GM12891 (cell line): ENCODE data around the gene PRPSAP1. TPM values are rescaled to one million over a fixed set of nuclear protein-coding genes. Genes with fewer than 3 reads are reported as not detected.

Experiments used
- DNase-seq: peaks from one replicate; pipeline ENCODE4 v3.0.0; 2011; ENCODE audit warnings: low spot score; ENCODE audit not compliant: insufficient read length
- FAIRE-seq: peaks from 2 replicates; lab custom pipeline; 2011; peaks lifted over from hg19 to GRCh38; lab: Jason Lieb, UNC
- PAX5 ChIP-seq: IDR thresholded peaks from 2 replicates; pipeline ENCODE4 v1.6.1; 2011; ENCODE audit warnings: low read length, moderate library complexity, mild to moderate bottlenecking; ENCODE audit not compliant: insufficient read depth, severe bottlenecking
- POLR2A ChIP-seq: IDR thresholded peaks from 2 replicates; pipeline ENCODE4 v1.6.1; 2011; ENCODE audit warnings: low read depth, low read length, control low read depth
- POLR2AphosphoS5 ChIP-seq: IDR thresholded peaks from 2 replicates; pipeline ENCODE4 v1.6.1; 2011; ENCODE audit warnings: low read depth, low read length, control low read depth
- POU2F2 ChIP-seq: IDR thresholded peaks from 2 replicates; pipeline ENCODE4 v1.6.1; 2011; ENCODE audit warnings: low read depth, mild to moderate bottlenecking, control low read depth, low read length, moderate library complexity
- SPI1 ChIP-seq: IDR thresholded peaks from 2 replicates; pipeline ENCODE4 v1.6.1; 2011; ENCODE audit warnings: low read depth, low read length, control low read depth
- TAF1 ChIP-seq: IDR thresholded peaks from 2 replicates; pipeline ENCODE4 v1.6.1; 2011; ENCODE audit warnings: low read depth, low read length, control low read depth
- polyA plus RNA-seq: library from polyadenylated mRNA; unstranded; fragments of >200 nt; gene quantifications from one replicate; pipeline ENCODE4 v1.2.1, GENCODE V29; 2012; ENCODE audit warnings: low read depth, missing spikeins, inconsistent platforms; ENCODE audit not compliant: missing spikeins

Gene PRPSAP1, protein sequence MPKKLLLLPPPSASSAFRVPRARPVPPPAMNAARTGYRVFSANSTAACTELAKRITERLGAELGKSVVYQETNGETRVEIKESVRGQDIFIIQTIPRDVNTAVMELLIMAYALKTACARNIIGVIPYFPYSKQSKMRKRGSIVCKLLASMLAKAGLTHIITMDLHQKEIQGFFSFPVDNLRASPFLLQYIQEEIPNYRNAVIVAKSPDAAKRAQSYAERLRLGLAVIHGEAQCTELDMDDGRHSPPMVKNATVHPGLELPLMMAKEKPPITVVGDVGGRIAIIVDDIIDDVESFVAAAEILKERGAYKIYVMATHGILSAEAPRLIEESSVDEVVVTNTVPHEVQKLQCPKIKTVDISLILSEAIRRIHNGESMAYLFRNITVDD
- polyA plus RNA-seq = 20.6 TPM

DNA sequence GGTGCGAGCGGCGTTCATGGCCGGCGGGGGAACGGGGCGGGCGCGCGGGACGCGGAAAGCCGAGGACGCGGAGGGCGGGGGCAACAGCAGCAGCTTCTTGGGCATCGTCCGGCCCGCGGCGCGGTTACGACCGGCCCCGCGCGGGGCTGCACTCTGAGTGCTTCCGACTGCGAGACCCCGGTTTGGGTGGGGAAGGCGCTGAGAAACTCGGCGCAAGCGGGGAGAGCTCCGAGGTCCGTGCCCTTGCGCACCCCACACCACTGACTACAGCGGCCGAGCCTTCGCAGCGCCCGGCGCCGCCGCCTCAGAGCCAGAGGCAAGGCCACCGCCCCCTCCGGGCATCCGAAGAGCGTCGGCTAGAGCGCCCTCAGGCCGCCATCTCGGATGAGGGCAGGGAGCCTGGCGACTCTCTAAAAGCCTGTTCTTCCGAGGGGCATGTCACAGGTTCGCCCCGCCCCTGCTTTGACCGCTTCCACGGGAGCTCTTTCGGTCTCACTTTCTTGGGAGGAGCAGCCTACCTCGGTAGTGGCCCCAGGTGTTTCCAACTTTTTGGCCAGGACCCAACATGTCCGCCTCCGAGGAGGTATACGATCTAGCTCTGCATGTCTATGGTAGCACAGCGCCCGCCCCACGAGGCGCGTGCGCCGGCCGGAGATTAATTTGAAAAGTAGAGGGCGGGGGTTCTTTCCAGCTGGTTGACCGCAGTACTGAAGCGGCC lies at the start of gene PRPSAP1:
PRPSAP1 (minus strand) TSS at position 318 of the 718 bp plus-strand sequence; CDS start at position 105, 213 bp downstream.
- TF ChIP-seq SPI1 (no peak), POU2F2 (peak; percentile 49; the same call in 1 of the 2 replicates), TAF1 (peak; percentile 80), POLR2A (peak; percentile 81), POLR2AphosphoS5 (peak; percentile 79), PAX5 (no peak)
- FAIRE-seq = peak; percentile 92
- DNase-seq = peak; percentile 87

DNA sequence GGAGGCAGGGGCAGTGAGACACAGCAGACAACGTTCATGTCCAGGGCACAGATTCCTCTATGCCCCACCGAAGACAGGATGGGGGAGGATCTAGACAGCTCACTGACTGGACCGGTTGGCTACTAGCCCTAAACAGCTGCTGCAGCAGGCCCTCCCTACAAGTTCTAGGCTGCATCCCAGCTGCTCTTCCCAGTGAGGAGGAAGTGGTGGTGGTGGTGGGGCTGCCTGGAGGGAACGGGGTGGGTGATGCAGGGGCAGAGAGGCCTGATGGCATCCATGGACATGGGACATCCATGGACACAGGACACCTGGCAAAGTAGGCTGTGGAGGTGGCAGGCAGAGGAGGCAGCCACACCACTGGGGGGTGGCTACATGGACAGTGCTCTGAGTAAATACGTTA lies 49.0 kb upstream of the PRPSAP1 start:
- no peak for DNase-seq
- no peak for FAIRE-seq
- TF ChIP-seq POU2F2 (no peak), SPI1 (no peak), TAF1 (no peak), POLR2AphosphoS5 (no peak), PAX5 (no peak), POLR2A (no peak)

DNA sequence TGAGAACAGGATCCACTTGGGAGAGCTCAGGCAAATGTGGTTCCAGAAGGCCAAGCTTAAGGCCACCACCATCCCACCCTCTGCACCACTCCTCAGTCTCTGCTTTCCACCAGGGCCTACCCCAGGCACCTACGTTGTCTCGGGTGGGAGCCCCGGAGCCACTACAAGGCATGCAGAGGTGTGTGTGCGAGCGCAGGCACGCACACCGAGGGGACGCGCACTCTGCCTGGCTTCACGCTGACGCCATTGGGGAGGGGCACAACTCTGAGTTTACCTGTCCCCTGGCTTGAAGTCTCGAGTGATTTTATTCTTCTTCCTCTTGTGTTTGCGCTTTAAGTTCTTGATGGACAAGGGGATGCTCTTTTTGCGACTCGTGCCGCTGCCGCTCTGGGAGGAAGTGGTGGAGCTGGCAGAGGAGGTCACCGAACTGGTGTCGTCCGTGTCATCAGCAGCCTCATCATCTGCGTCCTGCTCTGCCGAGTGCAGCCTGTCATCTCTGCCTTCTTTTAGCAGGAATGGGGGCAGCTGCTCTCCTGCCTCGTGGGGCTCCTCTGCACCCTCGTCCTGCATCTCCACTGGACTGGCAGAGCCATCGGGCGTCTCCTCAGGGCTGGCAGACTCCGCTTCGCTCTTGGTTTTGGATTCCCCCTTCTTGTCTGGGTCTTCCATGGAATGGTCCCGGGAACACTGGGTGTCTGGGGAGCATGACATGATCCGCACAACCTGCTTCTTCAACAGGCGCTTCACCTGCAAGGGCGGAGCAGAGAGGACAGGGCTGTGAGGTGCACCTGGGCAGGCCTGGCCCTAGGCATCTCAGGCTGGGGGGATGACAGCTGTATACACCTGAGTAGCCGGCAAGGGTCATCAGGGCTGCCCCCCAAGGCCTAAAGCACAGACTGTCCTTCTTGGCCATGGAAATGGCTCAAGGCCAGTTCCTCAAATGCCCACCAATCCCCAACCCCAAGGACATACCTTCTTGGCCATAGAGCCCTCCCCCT lies 45.8 kb upstream of the PRPSAP1 start:
- TF ChIP-seq SPI1 = no peak
- DNase-seq (no peak), FAIRE-seq (no peak)

DNA sequence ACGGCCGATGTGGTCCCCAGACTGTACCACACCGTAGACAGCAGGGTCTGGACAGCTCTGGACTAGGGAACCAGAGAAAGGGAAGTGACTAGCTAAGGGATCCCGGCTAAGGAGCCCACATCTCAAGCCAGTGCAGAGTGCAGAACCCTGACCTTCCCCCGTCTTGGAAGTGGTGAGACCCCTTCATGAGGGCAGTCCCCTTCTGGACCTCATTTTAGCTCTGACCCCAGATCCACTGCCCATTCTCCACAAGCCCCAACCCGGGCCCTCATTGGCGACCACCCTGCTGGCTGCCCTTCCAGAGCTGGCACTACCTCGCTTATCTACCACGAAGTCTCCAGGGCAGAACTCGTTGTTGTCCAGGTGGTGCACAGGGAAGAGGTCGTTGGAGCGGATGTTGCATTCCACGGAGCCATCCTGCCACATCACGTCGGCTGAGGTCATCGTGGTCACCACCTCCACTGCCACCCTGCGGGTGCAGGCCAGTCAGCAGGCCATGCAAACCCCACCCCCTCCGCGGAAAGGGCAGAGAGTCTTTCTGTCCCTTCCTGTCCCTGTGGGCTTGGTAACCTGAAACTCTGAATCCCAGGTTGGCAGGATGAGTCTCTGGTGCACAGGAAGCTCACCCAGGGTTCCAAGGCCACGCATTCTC lies 44.9 kb upstream of the PRPSAP1 start:
- no peak for FAIRE-seq
- no peak for DNase-seq
- no peak for TF ChIP-seq TAF1
- TF ChIP-seq POLR2A = no peak
- TF ChIP-seq POLR2AphosphoS5 = no peak
- no peak for TF ChIP-seq PAX5
- TF ChIP-seq SPI1 = no peak
- TF ChIP-seq POU2F2 = no peak

DNA sequence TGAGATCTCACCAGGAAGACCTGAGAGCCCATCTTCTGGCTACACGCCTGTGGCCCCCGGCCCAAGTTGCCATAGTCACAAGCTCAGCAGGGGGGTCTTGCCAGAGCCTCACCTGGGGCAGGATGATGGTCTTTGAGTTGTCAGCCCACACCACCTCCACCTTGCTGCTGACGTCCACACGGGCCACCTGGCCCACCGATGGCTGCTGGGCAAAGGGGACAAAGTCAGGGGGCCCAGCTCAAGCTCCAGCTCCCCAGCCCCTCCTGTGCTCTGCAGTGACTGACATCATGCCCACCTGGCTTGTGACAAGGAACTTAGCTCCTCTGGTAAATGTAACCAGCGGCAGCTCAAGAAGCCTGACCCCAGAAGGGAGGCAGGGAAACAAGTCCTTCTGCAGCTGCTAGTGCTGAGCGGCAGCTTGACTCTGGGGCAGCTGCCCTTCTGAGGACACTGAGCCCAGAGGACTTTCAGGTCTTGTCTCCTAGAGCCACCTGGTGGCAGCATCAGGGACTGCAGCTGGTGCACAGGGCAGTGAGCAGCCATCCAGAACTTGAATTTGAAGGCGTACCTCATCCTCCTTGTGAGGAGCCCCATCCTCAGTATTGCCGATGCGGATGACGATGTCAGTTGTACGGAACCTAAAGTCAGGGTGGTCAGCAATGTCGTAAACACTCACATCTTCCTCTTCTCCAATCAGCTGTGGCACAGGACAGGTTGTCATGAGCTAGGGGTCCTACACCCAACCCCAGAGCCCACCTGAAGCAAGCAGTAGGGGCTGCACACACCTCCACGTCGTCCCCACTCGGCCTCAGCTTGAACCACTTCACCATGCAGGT lies 44.2 kb upstream of the PRPSAP1 start:
- FAIRE-seq = peak; percentile 94
- TF ChIP-seq POLR2A = no peak
- no peak for TF ChIP-seq POLR2AphosphoS5
- peak; percentile 83 for TF ChIP-seq PAX5

DNA sequence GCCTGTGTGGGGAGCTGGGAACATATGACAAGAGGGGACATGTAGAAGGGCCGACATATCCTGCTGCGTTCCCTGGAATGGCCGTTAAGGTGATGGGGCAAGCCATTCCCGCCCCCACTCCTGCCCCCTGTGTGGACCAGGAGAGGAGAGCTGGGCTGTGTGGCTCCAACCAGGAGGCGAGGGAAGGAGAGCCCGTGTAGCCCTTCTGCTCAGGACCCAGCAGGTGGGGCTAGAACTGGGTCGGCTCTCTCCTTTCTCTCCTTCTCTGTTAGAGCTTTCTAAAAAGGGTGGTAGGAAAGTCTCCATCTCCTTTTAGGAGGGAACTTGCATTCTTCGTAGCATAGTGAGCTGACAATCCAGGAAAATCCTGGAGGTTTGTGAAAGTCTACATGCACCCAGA lies 43.5 kb upstream of the PRPSAP1 start:
- no peak for TF ChIP-seq POLR2AphosphoS5
- TF ChIP-seq SPI1 = no peak
- FAIRE-seq (no peak), DNase-seq (no peak)

More for the DNA sequence above, 44.2 kb upstream of the PRPSAP1 start:
- peak; percentile 85 for DNase-seq

DNA sequence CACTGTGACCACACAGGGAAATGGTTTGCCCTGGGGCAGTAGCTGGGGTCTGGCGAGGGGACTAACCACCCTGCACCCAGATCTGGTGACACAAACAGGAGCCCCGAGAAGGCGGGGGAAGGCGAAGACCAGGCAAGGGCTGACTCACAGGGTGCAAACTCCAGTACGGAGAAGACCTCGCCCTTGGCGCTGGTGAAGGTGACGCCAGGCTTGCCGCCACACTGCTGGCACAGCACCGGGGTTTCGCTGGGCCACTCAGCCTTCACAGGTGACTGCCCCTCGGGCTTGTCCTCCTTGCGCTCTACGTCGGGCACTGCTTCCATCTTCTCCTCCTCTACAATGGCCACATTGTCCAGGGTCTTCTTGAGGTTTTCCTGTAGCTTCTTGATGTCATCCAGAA lies 42.3 kb upstream of the PRPSAP1 start:
- FAIRE-seq (no peak), DNase-seq (no peak)
- TF ChIP-seq POU2F2 = no peak
- no peak for TF ChIP-seq POLR2AphosphoS5
- TF ChIP-seq POLR2A = no peak
- TF ChIP-seq SPI1 = no peak
- no peak for TF ChIP-seq TAF1
- no peak for TF ChIP-seq PAX5

DNA sequence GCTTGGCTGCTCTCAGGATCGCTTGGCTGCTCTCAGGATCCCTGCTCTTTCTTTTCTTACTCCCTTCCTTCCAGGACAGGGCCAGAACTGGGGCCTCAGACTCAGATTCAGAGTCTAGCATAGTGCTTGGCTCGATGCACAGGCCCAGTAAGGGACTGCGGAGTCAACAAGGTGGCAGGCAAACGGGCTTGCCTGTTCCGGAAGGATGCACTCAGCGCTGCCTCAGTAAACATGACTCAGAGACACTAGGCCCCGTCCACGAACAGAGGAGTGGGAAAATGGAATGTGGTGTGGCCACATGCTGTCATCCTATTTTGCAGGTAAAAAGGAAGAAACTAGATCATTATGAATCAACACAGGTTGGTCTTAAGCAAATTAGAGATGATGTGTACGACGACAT lies 40.5 kb upstream of the PRPSAP1 start:
- DNase-seq = no peak
- TF ChIP-seq POLR2AphosphoS5 = no peak
- no peak for TF ChIP-seq SPI1
- no peak for TF ChIP-seq POLR2A
- no peak for TF ChIP-seq TAF1
- no peak for TF ChIP-seq PAX5
- no peak for TF ChIP-seq POU2F2
- FAIRE-seq = no peak
